Chondrocyte (in vitro differentiated cells): ENCODE results near the gene SMARCC1. TPM values are rescaled to one million over a fixed set of nuclear protein-coding genes. Genes with fewer than 3 reads are reported as not detected.
"Not testable (repeated sequence)": the region's sequence is repeated elsewhere in the genome, so short reads cannot be mapped to it uniquely, and the experiment has no call there.

ENCODE experiments used
- DNase-seq: peaks from one replicate; pipeline ENCODE4 v3.0.0; 2021; ENCODE audit warnings: mixed read lengths, low spot score
- H3K27ac Mint-ChIP-seq: one replicate; pipeline ENCODE4 v1.8.0; 2021; ENCODE audit warnings: mild to moderate bottlenecking, moderate library complexity, mixed read lengths; ENCODE audit not compliant: unreplicated experiment
- H3K27me3 Mint-ChIP-seq: 2 replicates; pipeline ENCODE4 v1.8.0; 2021; ENCODE audit warnings: low read depth, mixed read lengths
- H3K36me3 Mint-ChIP-seq: 2 replicates; pipeline ENCODE4 v1.8.0; 2021; ENCODE audit warnings: low read depth, mixed read lengths
- H3K4me1 Mint-ChIP-seq: 2 replicates; pipeline ENCODE4 v1.8.0; 2021; ENCODE audit warnings: low read depth, mild to moderate bottlenecking, mixed read lengths
- H3K4me3 Mint-ChIP-seq: one replicate; pipeline ENCODE4 v1.8.0; 2021; ENCODE audit warnings: mild to moderate bottlenecking, moderate library complexity, mixed read lengths; ENCODE audit not compliant: unreplicated experiment
- H3K9me3 Mint-ChIP-seq: 2 replicates; pipeline ENCODE4 v1.8.0; 2021; ENCODE audit warnings: low read depth, mixed read lengths
- total RNA-seq: library from RNA; stranded (reverse); gene quantifications from 3 replicates; pipeline ENCODE4 v1.2.1, GENCODE V29; 2021
- TF ChIP-seq, protein P1 (sequence below): fragments of 200-600 bp; sonication (generic); IDR thresholded peaks from 2 replicates; pipeline ENCODE4 v1.5.0; 2021; ENCODE audit warnings: antibody characterized with exemption, mild to moderate bottlenecking, moderate library complexity

SMARCC1 gene
- total RNA-seq, 1 donor from 2014 or later: 83.5 TPM

GRCh38 chr3:47731061-47731460 is 50.6 kb downstream of the SMARCC1 start:
- H3K36me3 Mint-ChIP-seq: peaks cover 34% of the 10 kb centered on the region
- no peak overlapping the region for H3K4me3 Mint-ChIP-seq
- H3K27me3 Mint-ChIP-seq: no peaks in the 10 kb centered on the region
- TF ChIP-seq, protein P1, sequence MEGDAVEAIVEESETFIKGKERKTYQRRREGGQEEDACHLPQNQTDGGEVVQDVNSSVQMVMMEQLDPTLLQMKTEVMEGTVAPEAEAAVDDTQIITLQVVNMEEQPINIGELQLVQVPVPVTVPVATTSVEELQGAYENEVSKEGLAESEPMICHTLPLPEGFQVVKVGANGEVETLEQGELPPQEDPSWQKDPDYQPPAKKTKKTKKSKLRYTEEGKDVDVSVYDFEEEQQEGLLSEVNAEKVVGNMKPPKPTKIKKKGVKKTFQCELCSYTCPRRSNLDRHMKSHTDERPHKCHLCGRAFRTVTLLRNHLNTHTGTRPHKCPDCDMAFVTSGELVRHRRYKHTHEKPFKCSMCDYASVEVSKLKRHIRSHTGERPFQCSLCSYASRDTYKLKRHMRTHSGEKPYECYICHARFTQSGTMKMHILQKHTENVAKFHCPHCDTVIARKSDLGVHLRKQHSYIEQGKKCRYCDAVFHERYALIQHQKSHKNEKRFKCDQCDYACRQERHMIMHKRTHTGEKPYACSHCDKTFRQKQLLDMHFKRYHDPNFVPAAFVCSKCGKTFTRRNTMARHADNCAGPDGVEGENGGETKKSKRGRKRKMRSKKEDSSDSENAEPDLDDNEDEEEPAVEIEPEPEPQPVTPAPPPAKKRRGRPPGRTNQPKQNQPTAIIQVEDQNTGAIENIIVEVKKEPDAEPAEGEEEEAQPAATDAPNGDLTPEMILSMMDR: no peak
- no peaks in the 10 kb centered on the region for H3K9me3 Mint-ChIP-seq
- H3K27ac Mint-ChIP-seq: no peak overlapping the region
- no peaks in the 10 kb centered on the region for H3K4me1 Mint-ChIP-seq
- no peak for DNase-seq

DNA sequence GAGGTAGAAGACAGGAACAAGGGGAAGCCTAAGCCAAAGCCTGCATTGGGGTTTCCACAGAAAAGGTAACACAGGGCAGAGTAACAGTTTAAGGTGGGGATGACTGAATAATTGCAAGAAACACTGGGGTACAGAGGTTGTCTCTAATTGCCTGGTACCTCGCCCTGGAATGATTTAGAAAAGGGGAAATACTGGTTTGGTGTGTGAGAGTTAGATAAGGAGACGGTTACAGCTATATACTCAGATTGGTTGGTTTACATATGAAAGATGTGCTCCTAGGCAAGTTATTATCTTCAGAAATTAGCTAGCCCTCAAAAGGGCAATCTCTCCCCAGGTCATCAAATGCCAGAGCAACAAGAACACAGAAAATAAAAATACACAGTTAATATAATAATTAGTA is 58.8 kb downstream of the SMARCC1 start:
- Mint-ChIP-seq H3K27ac (no peak overlapping the region), H3K4me1 (no peaks in the 10 kb centered on the region), H3K27me3 (no peaks in the 10 kb centered on the region), H3K9me3 (no peaks in the 10 kb centered on the region), H3K36me3 (peaks cover 13% of the 10 kb centered on the region), H3K4me3 (no peak overlapping the region)
- TF ChIP-seq, protein P1: no peak
- DNase-seq: no peak

DNA sequence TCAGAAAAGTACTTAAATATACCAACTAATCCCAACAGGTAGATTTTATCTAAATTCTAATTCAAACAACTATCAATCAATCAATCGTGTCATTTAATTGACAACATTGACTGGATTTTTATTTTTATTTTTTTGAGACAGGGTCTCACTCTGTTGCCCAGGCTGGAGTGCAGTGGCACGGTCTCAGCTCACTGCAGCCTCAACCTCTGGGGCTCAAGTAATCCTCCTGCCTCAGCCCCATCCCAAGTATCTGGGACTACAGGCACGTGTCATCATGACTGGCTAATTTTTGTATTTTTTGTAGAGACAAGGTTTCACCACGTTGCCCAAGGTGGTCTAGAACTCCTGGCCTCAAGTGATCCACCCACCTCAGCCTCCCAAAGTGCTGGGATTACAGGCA is 64.2 kb downstream of the SMARCC1 start:
- H3K9me3 Mint-ChIP-seq, DNase-seq, H3K27me3 Mint-ChIP-seq, H3K4me3 Mint-ChIP-seq: not testable (repeated sequence)
- peak overlapping the region; percentile 36 for H3K27ac Mint-ChIP-seq
- peaks cover 19% of the 10 kb centered on the region for H3K4me1 Mint-ChIP-seq
- H3K36me3 Mint-ChIP-seq: peaks cover 17% of the 10 kb centered on the region

- peaks cover 18% of the 10 kb centered on the region for H3K36me3 Mint-ChIP-seq
- no peaks in the 10 kb centered on the region for H3K9me3 Mint-ChIP-seq
- H3K27me3 Mint-ChIP-seq: no peaks in the 10 kb centered on the region
- peak overlapping the region; percentile 55 for H3K27ac Mint-ChIP-seq
- TF ChIP-seq, protein P1: no peak
- H3K4me3 Mint-ChIP-seq: no peak overlapping the region
- DNase-seq: no peak
- peaks cover 19% of the 10 kb centered on the region for H3K4me1 Mint-ChIP-seq
Observed at GRCh38 chr3:47716656-47717055, 65.0 kb downstream of the SMARCC1 start.

GRCh38 chr3:47715928-47716327 is 65.8 kb downstream of the SMARCC1 start:
- Mint-ChIP-seq H3K4me1 (peaks cover 19% of the 10 kb centered on the region), H3K27me3 (no peaks in the 10 kb centered on the region), H3K27ac (peak overlapping the region; percentile 52), H3K4me3 (no peak overlapping the region), H3K9me3 (no peaks in the 10 kb centered on the region), H3K36me3 (peaks cover 20% of the 10 kb centered on the region)
- TF ChIP-seq, protein P1: no peak
- no peak for DNase-seq

GRCh38 chr3:47714606-47715005 is 67.1 kb downstream of the SMARCC1 start:
- Mint-ChIP-seq H3K4me1 (peaks cover 19% of the 10 kb centered on the region), H3K36me3 (peaks cover 22% of the 10 kb centered on the region), H3K4me3 (no peak overlapping the region), H3K27me3 (no peaks in the 10 kb centered on the region), H3K27ac (peak overlapping the region; percentile 69), H3K9me3 (no peaks in the 10 kb centered on the region)
- TF ChIP-seq, protein P1: no peak
- no peak for DNase-seq
